Stimulated activated CD4-positive, alpha-beta T cell treated with anti-CD3 and anti-CD28 coated beads, Interleukin-12 subunit alpha, Interleukin-12 subunit beta, amount 100 ng/mL, for 4 hours (primary cell): ENCODE results near the gene PTPRM.

Source experiments
- DNase-seq: peaks from one replicate; pipeline ENCODE4 v3.0.0-alpha.2; 2020

The PTPRM gene

DNA sequence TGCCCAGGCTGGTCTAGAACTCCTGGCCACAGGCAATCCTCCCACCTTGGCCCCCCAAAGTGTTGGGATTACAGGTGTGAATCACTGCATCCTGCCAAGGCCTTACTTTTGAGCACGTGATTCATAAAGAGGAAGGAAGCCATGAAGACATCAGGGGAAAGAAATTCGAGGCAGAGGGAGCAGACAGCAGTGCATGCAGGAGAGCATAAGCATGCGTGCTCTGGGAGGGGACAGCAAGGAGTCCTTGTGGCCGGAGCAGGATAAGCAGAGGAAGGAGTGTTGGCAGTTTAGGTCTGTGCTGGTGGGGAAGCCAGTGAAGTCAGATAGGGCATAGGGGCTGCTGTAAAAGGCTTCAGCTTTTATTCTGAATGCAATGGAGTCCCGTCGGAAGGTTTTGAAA, 641.6 kb downstream of the PTPRM start:
- no peak for DNase-seq

DNA sequence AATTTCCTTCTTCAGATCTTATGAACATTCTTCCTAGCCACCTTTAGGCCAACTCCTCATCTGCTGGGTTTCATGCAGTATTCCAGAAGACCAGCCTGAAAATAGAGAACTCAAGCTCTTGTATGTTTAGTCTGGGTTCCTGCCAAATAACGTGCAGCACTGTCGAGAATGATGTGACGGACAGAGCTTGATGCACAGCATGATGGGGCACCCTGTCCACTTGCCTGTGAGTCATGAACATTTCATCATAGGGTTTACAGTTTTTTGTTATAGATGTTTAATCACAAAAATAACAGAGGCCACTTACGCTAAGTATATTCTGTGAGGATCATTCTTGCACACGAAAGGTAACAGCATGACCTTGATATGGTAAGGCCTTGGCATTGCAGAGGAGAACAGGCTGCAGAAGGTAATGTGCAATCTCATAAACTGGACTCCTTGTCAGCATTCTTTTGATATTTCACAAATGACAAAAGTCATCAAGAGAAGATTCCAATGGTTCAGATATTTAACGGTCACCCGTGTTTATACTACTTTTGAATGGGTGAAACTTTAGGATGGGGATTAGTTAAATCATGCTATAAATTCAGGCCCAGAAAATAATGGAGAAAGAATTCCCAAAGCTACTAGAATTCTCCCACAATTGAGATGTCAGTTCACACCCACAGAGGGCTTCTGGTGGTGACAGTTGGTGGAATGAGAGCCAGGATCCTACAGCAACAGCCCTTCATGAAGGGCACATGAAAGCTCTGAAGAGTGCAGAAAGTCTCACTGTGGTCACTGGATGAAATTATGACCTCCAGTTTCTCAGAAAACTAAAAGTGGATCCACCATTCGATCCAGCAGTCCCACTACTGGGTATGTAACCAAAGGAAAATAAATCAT, 646.0 kb downstream of the PTPRM start:
- DNase-seq, result no peak

DNA sequence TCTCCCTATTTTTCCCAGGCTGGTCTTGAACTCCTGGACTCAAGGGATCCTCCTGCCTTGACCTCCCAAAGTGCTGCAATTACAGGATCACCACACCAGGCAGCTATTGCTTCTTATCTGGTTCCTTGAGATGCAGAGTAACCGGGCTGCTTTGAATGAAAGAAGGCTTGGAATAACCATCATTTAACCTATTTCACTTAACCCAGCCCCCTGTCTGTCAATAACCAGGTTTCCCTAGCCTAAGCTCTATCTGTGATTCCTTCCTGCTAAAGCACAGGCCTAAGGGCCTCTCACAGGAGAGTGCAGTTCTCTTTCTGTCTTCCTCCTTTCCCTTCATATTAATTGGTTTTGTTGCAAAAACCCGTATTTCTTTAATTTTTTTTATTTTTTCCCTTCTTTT, 648.6 kb downstream of the PTPRM start:
- no peak for DNase-seq

DNA sequence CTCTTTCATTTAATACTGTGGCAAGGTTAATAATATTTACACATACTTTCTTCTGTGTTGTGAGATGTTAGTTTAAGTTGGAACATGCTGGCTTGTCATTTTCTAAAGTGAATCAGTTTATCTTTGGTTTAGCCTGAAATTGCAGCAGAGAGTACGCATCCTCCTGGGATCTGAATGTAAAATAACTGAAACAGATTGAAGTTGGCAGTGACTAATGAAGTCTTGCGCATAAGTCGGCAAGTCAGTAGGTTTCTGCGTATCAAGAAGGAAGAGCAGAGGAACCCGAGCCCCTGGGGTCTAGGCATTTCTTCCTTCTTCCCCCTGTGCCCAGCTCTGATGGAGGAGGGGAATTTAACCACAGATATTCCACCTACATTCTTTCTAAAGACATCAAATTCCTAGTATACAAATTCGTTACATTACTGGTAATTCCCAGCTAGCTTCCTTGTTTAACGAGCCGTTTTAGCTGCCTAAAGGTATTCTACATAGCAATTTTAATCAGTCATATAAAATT, 650.0 kb downstream of the PTPRM start:
- no peak for DNase-seq

DNA sequence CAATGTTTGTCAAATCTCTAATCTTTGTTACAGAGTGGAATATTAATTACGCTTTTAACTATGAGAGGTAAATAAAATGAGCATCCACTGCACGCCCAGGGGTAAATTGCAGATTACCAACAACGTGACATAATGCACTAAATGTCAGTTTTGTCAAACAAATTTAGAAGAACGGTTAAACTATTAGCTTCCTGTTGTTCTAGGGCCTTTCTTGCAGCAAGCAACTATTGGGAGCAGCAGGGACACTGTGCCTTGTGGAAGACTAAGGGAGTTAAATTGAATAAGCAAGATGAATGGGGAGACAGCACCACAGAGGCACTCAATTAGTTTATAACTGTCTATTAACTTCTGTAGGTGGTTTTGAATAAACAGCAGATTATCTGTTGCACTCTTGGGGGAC, 651.1 kb downstream of the PTPRM start:
- no peak for DNase-seq

DNA sequence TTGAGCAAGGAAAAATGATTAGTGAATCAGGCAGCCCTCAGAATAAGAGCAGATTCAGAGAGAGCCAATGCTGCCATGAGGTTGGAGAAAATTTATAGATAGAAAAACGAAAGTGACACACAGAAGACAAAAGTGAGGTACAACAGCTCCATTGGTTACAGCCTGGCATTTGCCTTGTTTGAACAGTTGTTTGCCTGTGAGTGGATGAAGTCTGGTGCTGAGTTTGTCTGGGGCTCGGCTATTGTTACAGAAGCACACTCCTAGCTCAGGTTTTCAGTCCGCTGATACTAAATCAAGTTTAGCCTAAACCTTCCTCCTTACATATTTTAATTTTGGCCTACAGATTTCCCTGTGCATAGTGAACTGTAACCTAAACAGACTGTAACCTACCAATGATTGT, 654.3 kb downstream of the PTPRM start:
- DNase-seq, result no peak

DNA sequence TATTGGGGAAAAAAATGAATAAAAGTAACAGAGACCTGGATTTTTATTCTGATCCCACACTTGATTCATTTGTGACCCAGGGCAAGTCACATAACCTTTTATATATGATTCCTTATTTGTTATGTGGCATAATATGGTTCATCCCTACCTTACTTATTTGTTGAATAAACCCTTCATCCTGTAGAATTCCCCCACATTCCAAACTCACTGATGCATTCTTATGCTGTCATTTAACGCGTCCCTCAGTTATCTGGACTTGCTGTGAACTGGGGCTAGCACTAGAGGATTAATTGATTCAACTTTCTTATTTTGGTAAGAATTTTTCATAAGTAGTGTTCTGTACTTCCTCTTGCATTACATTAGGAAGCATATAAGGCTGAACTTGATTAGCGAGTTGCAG, 657.5 kb downstream of the PTPRM start:
- no peak for DNase-seq

DNA sequence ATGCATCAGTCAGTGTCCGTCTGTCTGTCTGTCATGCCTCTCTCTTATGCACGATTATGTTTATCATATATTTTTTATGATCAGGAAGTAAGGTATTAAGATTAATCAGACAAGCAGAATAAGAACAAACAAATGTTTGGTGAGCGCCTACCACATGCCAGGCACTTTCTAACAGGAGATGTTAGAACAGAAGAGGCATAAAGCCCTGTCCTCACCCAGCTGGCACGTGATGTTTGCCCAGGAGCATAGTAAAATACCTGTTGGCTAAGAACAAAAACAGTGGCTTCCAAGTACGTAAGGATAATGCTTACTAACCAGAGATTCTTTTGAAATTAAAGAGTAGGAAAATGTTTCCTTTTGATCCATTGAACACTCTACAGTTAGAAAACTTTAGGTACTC, 661.9 kb downstream of the PTPRM start:
- DNase-seq, result no peak

DNA sequence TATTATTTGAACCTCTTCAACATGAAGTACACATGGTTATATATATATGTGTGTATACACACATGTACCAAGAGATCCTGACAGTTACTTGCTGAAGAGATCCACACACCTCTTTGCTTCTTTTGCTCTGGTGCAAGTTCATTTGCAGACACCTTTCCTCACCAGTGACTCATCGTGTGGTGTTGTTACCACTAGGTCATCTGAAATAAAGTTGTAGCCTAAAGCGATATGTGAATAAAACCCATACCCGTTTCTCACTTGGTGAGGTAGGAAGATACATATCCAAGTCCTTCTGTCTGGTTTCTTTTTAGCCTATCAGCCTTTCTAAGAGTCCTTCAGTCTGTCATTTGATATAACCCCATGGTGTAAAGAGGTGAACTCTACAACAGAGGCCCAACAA, 662.7 kb downstream of the PTPRM start:
- DNase-seq, result no peak

DNA sequence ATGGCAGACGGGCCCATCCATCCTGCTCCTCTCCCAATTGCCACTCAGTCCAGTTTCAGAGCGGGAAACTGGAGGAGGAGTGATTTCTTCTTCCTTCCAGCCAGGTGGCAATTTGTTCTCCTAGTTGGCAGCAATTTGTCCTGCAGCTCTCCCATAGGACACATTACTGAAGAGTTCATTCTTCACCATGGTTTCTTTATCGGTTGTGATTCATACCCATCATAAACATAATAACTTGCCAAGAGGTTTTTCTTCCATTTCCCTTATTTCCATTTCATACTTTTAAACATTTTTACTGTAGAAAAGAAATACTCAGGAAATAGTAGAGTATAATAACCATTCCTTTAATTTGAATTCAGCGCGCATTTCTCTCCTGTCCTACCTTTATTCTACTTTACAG, 664.2 kb downstream of the PTPRM start:
- no peak for DNase-seq

DNA sequence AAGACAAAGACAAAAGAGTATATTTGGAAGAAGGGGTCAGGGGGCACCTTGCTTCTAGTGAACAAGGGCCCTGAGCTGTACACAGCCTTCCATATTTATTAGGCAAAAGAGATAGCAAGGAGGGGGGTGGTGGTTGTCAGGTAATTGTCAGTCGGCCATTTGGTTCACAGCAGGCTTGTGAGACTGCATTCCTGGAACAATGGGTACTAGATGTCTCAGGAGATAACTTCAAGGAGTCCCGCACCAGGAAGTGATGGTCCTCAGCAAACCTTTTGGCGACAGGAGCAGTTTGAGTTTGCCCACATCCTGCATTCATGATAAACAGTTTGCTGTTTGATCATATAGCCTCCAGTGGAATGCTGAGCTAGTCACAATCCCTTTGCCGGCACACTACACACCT, 665.7 kb downstream of the PTPRM start:
- DNase-seq, result no peak

DNA sequence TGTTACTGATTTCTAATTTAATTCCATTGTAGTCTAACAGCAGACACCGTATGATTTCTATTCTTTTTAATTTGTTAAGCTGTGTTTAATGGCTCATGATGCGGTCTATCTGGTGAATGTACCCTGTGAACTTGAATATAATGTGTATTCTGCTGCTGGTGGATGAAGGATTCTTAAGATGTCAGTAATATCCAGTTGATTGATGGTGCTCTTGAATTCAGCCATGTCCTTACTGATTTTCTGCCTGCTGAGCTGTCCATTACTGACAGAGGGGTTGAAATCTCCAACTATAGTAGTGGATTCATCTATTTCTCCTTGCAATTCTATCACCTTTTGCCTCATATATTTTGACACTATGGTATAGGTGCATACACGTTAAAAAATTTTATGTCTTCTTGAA, 668.8 kb downstream of the PTPRM start:
- DNase-seq, result no peak

DNA sequence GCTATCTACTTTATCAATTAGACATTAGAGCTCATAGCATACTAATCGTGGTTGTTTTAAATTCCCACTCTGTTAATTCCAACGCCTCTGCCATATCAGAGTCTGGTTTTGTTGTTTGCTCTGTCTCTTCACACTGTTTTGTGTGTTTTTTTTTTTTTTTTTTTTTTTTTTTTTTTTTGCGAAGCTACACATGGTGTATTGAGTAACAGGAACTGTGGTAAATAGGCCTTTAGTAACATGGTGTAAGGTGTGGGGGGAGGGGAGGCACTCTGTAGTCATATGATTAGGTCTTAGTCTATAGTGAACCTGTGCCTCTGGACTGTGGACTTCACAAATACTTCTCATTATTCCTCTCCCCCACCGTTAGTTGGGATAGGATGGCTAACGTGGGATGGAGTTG, 671.4 kb downstream of the PTPRM start:
- DNase-seq, result no peak

DNA sequence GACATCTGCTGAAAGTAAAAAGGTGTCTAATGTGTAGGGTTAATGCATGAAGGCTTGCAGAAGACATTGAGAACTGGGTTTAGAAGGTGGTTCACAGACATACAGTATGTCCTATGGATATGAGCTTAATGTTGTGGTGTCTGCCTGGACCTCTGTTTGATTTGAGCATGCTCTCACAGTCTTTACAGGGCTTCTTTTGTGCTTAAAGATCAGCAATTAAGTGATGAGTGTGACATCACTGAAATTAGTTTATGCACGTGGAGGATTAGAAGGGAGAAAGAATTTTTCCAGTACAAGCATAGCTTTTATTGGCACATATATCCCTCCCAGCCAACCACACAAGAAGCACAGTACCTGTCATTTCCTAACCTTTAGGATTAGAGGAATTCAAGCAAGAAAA, 674.6 kb downstream of the PTPRM start:
- no peak for DNase-seq

DNA sequence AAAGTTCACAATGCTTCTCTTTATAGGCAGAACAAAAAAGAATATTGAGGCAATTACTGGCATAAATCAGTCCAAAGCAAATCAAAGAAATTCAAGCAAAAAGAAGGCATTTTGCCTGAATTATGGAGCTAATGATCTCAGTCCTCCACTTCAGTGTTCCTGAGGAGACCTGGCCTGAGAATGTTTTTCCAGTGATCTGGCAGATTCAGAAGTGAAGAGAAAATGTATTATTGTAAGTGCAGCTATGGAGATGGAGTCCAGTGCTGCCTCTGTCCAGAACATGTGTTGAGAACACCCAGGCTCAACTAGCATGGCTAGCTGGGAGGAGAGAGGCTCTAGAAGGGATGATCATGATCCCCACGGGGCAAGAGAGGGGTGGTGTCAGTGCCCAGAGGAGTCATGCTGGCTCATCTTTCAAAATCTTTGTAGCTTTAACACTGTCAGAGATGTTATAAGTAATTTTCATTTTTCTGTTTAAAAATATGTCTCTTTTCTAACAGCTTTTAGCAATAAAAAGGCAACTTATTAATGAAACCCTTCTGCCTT, 675.1 kb downstream of the PTPRM start:
- DNase-seq, result no peak

DNA sequence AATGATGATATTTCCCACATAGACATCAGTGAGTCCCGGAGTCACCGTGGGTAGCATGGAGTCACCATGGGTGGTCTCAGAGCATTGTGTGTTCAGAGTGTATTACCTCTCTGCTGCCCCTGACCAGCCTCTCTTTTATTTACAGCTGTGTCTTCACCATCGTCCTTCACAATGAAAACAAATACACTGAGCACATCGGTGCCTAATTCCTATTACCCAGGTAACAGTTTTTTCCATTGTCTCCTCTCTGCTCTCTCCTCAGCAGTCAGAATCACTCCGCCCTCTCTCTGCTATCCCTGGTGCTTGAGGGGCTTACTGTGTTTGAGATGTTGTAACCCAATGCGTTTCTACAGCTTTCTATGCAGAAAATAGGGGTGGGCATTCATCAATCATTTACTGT, 680.6 kb downstream of the PTPRM start:
- DNase-seq, result no peak

DNA sequence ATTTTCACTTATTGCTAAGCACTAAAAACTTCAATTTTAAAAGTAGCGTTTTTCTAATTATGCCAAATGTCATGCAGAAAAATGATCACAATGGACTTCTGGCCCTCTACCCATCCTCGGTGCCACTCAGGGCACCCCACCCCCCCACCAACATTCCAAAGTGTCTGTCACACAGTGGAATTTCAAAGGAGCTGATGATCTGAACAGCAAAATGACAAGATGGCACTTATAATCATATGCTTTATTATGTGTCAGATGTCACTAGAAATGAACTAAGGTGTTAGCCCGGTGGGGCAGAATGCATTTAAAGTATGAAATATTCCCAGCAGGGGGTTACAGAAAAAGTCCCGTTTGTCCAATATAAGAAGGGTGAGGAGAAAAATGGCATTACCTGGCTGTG, 681.5 kb downstream of the PTPRM start:
- no peak for DNase-seq

DNA sequence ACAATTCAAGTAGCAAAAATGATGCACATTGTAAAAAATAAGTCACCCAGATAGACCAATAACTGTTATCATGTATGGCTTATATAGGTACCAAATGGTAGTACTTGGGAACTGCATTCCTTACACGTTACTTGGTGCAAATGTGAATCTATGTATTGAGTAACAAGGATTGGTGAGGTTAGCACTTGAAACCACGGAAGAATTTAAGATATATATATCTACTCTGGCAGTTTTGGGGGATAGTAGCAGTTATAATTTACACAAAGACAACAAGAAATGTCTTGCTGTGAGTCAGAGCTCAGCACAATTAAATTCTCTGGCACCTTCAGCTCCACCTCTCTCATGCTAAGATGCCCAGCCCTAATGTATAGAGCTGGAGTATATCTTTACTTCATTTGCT, 682.7 kb downstream of the PTPRM start:
- no peak for DNase-seq

DNA sequence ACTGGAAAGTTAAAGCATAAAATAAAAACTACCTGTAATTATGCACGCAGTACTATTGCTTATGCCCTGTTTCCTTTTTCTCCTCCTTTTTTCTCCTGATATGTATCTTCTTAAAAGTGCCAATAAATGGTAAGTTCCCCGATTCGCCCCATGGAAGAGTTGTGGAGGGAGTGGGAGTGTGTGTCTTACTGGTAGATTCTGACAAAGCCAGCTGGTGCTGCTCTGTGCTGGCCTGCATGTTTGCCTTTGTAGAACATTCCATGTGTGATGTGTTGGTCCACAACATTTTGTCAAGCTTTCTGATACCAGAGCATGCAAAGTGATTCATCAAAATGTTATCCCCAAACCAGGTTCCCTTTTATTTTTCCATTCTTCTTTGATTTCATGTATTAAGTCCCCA, 685.3 kb downstream of the PTPRM start:
- no peak for DNase-seq

DNA sequence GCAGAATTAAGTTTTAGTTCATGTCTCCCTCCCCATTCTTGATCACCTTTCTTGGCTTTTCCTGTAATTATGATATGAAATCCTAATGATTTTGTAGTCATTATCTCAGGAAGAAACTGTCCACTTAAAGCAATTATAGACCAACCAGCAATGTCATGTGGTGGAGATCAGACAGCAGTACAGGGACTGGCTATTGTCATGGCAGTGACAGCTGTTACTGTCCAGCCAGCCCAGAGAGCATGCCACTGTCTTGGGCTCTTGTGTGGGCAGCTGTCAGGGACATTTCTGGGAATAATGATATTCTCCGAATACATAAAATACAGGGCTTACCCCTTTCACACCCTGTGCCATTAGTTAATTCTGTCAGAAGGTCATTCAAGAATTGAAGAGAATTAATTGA, 686.8 kb downstream of the PTPRM start:
- DNase-seq, result no peak

DNA sequence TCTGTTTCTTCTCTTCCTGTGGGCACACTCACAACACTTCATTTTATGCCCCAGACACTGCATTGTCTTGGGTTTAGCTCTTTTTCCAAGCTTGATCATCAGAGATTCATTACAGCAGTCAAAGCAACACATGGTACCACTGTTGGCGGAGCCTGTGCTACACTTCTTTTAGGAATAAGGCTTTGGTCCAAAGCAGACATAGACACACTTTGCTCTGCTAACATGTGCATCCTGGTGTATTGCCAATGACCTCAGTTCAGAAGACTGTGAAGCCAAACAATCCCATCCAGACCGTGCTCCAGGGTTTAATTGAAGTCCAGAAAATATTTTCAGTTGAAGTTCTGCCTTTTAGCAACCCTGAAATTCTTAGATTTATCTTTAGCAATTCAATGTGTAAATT, 687.5 kb downstream of the PTPRM start:
- DNase-seq, result no peak

DNA sequence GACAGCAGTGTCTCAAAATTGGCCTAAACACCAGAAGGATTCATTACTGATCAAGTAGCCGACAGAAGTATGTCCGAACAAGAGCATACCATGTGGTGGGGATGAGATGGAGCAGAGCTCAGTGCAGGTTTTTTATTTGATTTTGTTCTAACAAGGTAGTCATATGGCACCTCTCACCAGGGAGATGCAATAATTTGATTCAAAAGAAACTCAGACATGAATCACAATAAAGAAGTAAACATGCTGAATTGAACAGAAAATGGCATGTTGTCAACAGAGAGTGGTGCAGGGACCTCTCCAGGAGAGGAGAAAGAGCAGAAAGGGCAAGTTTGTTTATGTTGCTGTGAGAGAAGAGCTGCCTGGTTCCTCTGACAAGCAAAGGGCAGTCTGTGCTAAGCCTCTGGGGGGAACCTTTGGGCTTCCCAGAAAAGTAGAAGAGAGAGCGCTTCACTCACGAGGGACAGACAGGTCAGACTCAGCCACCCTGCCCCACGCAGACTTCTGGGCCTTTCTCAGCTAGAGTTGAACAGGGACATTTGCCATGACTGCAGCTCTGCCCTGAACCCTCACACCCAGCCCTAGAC, 690.8 kb downstream of the PTPRM start:
- DNase-seq, result no peak

DNA sequence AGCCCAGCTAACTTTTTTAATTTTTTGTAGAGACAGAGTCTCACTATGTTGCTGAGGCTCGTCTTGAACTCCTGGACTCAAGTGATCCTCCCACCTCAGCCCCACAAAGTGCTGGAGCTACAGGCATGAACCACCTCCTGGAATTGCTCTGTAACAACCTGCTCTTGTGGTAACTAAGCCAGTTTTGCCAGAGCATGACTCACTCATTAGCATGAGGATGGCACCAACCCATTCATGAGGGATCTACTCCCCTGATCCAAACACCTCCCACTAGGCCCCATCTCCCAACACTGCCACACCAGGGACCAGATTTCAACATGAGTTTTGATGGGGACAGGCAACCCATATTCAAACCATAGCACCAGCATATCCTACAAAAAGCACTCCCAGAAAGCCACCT, 693.2 kb downstream of the PTPRM start:
- DNase-seq, result no peak

DNA sequence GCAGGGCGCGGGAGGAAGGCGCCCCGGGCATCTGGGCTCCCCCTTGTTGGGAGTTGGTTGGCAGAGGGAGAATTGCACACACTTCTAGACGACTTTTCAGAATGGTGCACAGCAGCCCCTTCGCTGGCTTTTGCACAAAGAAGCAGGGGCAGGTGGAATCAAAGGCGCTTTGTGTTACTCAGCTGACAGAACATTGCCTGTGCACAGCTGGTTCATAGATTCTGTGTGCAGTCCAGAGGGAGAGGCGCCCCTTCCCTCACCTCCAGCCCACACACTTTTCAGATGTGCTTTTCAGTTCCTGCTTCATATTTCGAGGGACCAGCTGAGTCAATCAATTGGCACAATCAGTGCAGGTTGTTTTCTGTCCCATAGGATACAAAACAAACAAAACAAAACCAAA, 693.7 kb downstream of the PTPRM start:
- DNase-seq, result no peak
